NCI-H510A (cell line): ENCODE measurements around the gene UBE2I.
A peak's percentile ranks its signal among the peaks of the same experiment; 100 is the strongest.

Experiments
- DNase-seq: peaks from one replicate; lab custom pipeline; 2025; lab: John Stamatoyannopoulos, UW

UBE2I gene

GRCh38 chr16:1361685-1362360 lies 52.4 kb downstream of the UBE2I start:
- DNase-seq = no peak

GRCh38 chr16:1362807-1363206 lies 53.4 kb downstream of the UBE2I start:
- no peak for DNase-seq

- DNase-seq = no peak
Observed at GRCh38 chr16:1363501-1364041, 54.1 kb downstream of the UBE2I start.

- DNase-seq = no peak
Observed at GRCh38 chr16:1364510-1364909, 55.1 kb downstream of the UBE2I start.

- no peak for DNase-seq
Observed at GRCh38 chr16:1366060-1366711, 56.8 kb downstream of the UBE2I start.

GRCh38 chr16:1366712-1367299 lies 57.4 kb downstream of the UBE2I start:
- DNase-seq = peak; percentile 54

- DNase-seq = peak; percentile 90
Observed at GRCh38 chr16:1367486-1368174, 58.2 kb downstream of the UBE2I start.

- DNase-seq = no peak
Observed at GRCh38 chr16:1371054-1371978, 61.9 kb downstream of the UBE2I start.

GRCh38 chr16:1372292-1372950 lies 63.0 kb downstream of the UBE2I start:
- DNase-seq = no peak

- no peak for DNase-seq
Observed at GRCh38 chr16:1374418-1375297, 65.2 kb downstream of the UBE2I start.

GRCh38 chr16:1375298-1375640 lies 65.8 kb downstream of the UBE2I start:
- no peak for DNase-seq

GRCh38 chr16:1375741-1376410 lies 66.4 kb downstream of the UBE2I start:
- DNase-seq = no peak
